SKM-1 treated with dmso at 0.1 percent for 144 hours (cell line): ENCODE data around the gene CELF4.
"Not testable (repeated sequence)": the region's sequence is repeated elsewhere in the genome, so short reads cannot be mapped to it uniquely, and the experiment has no call there.

Experiments
- DNase-seq: peaks from one replicate; lab custom pipeline; 2025; ENCODE audit not compliant: unreplicated experiment; lab: John Stamatoyannopoulos, UW

Gene CELF4

GRCh38 chr18:37473195-37473840, 92.3 kb downstream of the CELF4 start:
- DNase-seq = no peak

DNA sequence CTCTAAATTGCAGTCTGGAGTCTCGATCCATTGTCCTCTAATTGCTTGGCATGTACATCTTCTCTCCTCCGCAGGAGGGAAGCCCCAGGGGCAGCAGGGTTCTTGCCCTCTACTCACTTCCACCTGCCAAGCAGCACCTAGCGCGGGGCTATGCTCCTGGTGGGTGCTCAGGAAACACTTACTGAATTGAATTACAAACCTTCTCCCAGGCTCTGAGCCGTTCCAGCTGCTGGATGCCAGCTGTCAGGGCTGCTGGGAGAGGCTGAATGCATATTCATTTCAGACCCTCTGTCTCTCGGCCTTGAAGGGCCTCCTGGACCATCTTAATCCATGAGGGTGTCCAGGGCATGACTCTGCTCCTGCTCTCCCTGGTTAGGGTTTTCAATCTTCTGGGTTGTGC, 94.0 kb downstream of the CELF4 start:
- no peak for DNase-seq

DNA sequence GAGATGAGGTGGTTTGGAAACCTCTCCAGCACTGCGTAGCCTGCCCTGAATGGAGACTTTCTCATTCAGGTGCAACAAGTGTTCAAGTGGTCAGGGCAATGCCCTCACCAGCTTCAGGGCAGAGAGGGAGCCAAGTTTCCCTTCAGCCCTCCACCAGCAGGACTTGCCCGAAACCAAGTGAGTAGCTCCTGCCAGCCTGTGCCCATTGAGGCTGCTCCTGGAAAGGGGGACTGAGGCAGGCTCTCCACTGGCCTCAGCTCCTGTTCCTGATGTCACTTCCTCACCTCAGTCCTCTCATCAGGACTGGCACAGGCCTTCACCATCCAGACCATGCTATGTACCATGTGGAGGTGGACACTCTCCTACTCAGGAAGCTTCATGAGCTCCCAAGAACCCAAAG, 94.6 kb downstream of the CELF4 start:
- DNase-seq = no peak

GRCh38 chr18:37467002-37467662, 98.5 kb downstream of the CELF4 start:
- no peak for DNase-seq

DNA sequence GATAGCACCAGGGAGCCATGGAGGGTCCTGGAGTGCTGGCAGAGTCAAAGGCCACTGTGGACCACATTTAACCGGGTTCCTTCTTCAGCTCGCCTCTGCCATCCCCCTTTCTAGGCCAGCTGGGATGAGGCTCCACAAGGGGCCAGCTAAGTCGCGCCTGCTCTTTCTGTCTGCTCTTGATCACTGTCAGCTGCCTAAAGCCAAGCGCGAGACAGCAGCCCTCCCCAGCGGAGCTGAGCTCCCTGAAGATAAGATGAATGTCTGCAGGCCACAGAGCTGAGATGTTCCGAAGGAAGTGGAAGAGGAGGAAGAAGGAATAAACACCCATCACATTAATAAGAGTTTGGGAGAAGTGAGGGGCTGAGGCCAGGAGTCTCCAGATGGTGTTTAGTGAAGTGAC, 99.6 kb downstream of the CELF4 start:
- DNase-seq = no peak

DNA sequence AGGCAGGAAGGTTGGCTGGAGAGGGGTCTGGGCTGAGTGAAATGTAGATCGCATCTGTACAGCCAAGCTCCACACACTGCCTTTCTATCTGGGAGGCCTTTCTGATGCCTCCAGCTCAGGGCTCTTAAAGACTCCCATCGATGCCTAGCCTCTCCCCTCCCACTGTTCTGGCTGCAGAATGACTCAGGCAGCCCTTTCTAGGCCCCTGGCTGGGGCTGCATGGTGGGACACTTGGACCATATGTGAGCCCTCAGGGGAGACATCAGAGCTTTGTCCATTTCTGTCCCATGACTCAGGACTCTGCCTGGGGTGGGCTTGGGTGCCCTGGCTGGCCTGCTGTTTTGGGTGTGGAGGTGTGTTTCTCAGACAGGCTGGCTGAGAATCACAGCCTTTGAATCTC, 101.3 kb downstream of the CELF4 start:
- DNase-seq = no peak

DNA sequence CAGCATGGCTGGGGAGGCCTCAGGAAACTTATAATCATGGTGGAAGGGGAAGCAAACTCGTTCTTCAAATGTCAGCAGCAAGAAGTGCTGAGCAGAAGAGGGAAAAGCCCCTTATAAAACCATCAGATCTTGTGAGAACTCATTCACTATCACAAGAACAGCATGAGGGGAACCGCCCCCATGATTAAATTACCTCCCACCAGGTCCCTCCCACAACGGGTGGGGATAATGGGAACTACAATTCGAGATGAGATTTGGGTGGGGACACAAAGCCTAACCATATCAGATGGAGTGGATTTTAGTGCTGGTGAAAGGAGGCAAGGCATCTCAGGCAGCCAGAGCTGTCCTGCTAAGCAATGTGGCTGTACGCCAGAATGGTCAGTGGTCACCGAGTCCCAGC, 104.3 kb downstream of the CELF4 start:
- DNase-seq = not testable (repeated sequence)

DNA sequence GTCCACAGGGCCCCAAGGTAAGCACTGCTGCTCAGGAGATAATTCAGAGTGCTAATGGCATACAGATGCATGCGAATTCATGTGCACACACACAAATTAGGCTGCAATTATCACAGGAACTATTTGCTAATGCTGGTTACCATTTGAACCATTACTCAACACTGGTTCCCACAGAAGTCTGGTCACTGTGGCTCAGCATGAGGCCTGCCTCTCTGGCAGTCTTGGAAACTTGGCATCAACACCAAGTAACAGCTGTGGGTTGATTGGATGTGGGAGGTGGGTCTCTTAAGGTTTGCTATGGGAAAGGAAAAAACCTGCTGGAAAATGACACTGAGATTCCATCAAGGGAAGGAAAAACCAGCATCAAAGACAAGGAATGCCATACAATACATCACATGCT, 105.0 kb downstream of the CELF4 start:
- DNase-seq = no peak

GRCh38 chr18:37458697-37459096, 106.9 kb downstream of the CELF4 start:
- no peak for DNase-seq

DNA sequence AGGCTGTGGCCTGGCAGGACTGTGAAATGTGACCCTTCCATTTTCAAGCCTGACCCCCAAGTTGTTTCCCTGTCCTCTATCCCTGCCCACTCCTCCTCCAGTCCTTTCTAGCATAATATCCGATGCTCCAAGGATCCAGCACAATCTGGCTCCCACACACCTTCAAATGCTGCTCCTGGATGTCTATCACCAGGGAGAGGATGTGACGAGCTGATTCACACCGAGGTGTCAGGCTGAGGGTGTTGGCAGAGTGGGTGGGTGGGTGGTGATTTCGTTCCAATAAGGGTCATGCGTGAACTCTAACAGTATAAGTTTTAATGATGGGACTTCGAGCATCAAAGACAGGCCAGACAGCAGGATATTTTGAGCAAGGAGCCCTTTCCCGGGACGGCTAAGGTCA, 107.8 kb downstream of the CELF4 start:
- no peak for DNase-seq

- DNase-seq = no peak
Measured at GRCh38 chr18:37457341-37457740, 108.3 kb downstream of the CELF4 start.

GRCh38 chr18:37456873-37457272, 108.7 kb downstream of the CELF4 start:
- no peak for DNase-seq

GRCh38 chr18:37456395-37456794, 109.2 kb downstream of the CELF4 start:
- DNase-seq = no peak

DNA sequence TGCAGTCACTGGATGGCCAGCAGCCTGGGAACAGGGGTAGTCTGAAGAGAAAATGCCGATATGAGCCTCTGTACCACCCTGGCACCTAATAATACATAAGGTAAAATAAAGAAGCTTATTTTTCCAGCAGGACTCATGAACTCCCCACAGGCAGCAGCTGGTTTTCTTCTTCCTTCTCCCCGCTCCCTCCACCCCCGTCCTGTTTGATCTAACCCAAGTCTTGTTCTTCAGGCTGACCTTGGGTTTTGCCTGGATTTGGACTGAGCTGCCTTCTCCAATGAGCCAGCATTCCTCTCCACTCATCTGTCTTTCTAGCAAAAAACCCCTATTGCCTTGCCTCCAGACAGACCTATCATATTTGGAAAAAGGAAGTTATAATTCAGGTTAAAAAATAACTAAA, 111.8 kb downstream of the CELF4 start:
- no peak for DNase-seq

- DNase-seq = no peak
Measured at GRCh38 chr18:37452682-37453385, 112.8 kb downstream of the CELF4 start.

GRCh38 chr18:37452015-37452414, 113.6 kb downstream of the CELF4 start:
- no peak for DNase-seq

- DNase-seq = no peak
Measured at GRCh38 chr18:37451239-37451825, 114.3 kb downstream of the CELF4 start.

GRCh38 chr18:37450434-37451132, 115.0 kb downstream of the CELF4 start:
- no peak for DNase-seq

- no peak for DNase-seq
Measured at GRCh38 chr18:37449618-37450017, 116.0 kb downstream of the CELF4 start.

- no peak for DNase-seq
Measured at GRCh38 chr18:37448946-37449345, 116.7 kb downstream of the CELF4 start.
